Liver (tissue), 9 donors: Measurements from ENCODE around the gene PCF11. TPM values are rescaled to one million over a fixed set of nuclear protein-coding genes. Genes with fewer than 3 reads are reported as not detected.

Source experiments
- DNase-seq: peaks from one replicate; pipeline ENCODE4 v3.0.0-alpha.2; 2017; ENCODE audit warnings: low spot score
- H3K27ac ChIP-seq, 2 donors: one replicate each; pipeline ENCODE4 v1.7.0; 2013; ENCODE audit warnings: inconsistent platforms in 2 of 2, low read length in 2 of 2, control low read depth in 1 of 2, low read depth in 1 of 2, mild to moderate bottlenecking in 1 of 2
- H3K27me3 ChIP-seq, 4 donors: one replicate each; pipeline versions ENCODE4 v1.6.1 to v1.7.0; 2013; ENCODE audit warnings: low read length in 3 of 4, inconsistent platforms in 1 of 4, mild to moderate bottlenecking in 1 of 4, moderate library complexity in 1 of 4; ENCODE audit not compliant: control insufficient read depth in 4 of 4, insufficient read depth in 4 of 4
- H3K36me3 ChIP-seq, 4 donors: one replicate each; pipeline versions ENCODE4 v1.6.1 to v1.7.0; 2013; ENCODE audit warnings: low read length in 3 of 4, mild to moderate bottlenecking in 3 of 4, low read depth in 1 of 4, moderate library complexity in 1 of 4; ENCODE audit not compliant: control insufficient read depth in 4 of 4, insufficient read depth in 3 of 4
- H3K4me1 ChIP-seq, 4 donors: one replicate each; pipeline versions ENCODE4 v1.6.1 to v1.7.0; 2013; ENCODE audit warnings: low read length in 3 of 4, mild to moderate bottlenecking in 3 of 4, moderate library complexity in 1 of 4; ENCODE audit not compliant: control insufficient read depth in 4 of 4, insufficient read depth in 4 of 4
- H3K4me3 ChIP-seq, 3 donors: one replicate each; pipeline versions ENCODE4 v1.6.1 to v1.7.0; 2013; ENCODE audit warnings: low read length in 3 of 3, control low read depth in 1 of 3, low read depth in 1 of 3, mild to moderate bottlenecking in 1 of 3
- H3K9ac ChIP-seq, 2 donors: one replicate each; pipeline ENCODE4 v1.7.0; 2013; ENCODE audit warnings: low read length in 2 of 2, mild to moderate bottlenecking in 2 of 2, moderate library complexity in 2 of 2, control low read depth in 1 of 2, low read depth in 1 of 2
- H3K9me3 ChIP-seq, 4 donors: one replicate each; pipeline versions ENCODE4 v1.6.1 to v1.7.0; 2013; ENCODE audit warnings: low read length in 3 of 4; ENCODE audit not compliant: control insufficient read depth in 4 of 4
- EGR1 ChIP-seq, 2 donors: IDR thresholded peaks; 2 replicates each; pipeline ENCODE4 v1.6.1; 2016 to 2018; ENCODE audit warnings: antibody characterized with exemption in 2 of 2, low read depth in 2 of 2
- FOXA1 ChIP-seq: IDR thresholded peaks from 2 replicates; pipeline ENCODE4 v1.6.1; 2016; ENCODE audit warnings: antibody characterized with exemption
- FOXA2 ChIP-seq: IDR thresholded peaks from 2 replicates; pipeline ENCODE4 v1.6.1; 2016; ENCODE audit warnings: antibody characterized with exemption
- GABPA ChIP-seq, 2 donors: IDR thresholded peaks in 1 of 2; conservative IDR thresholded peaks in 1 of 2; 2 replicates each; pipeline ENCODE4 v1.6.1; 2016; ENCODE audit warnings: antibody characterized with exemption in 2 of 2, mild to moderate bottlenecking in 1 of 2, moderate library complexity in 1 of 2
- HNF4A ChIP-seq, 2 donors: conservative IDR thresholded peaks; 2 replicates each; pipeline ENCODE4 v1.6.1; 2016; ENCODE audit warnings: antibody characterized with exemption in 2 of 2, mild to moderate bottlenecking in 2 of 2
- HNF4G ChIP-seq: IDR thresholded peaks from 2 replicates; pipeline ENCODE4 v1.6.1; 2016; ENCODE audit warnings: antibody characterized with exemption
- JUND ChIP-seq, 2 donors: IDR thresholded peaks; 2 replicates each; pipeline ENCODE4 v1.6.1; 2016; ENCODE audit warnings: antibody characterized with exemption in 2 of 2
- NR2F2 ChIP-seq: IDR thresholded peaks from 2 replicates; pipeline ENCODE4 v1.6.1; 2016; ENCODE audit warnings: antibody characterized with exemption
- RAD21 ChIP-seq, 2 donors: IDR thresholded peaks; 2 replicates each; pipeline ENCODE4 v1.6.1; 2016; ENCODE audit warnings: antibody characterized with exemption in 2 of 2, mild to moderate bottlenecking in 2 of 2
- RXRA ChIP-seq, 2 donors: IDR thresholded peaks; 2 replicates each; pipeline ENCODE4 v1.6.1; 2017 to 2018; ENCODE audit warnings: antibody characterized with exemption in 2 of 2, mild to moderate bottlenecking in 1 of 2
- SP1 ChIP-seq: IDR thresholded peaks from 2 replicates; pipeline ENCODE4 v1.6.1; 2018; ENCODE audit warnings: antibody characterized with exemption, mild to moderate bottlenecking
- TAF1 ChIP-seq: conservative IDR thresholded peaks from 2 replicates; pipeline ENCODE4 v1.6.1; 2016; ENCODE audit warnings: antibody characterized with exemption, mild to moderate bottlenecking
- YY1 ChIP-seq: IDR thresholded peaks from 2 replicates; pipeline ENCODE4 v1.6.1; 2016; ENCODE audit warnings: antibody characterized with exemption, mild to moderate bottlenecking
- WGBS: extraction: QIAGEN DNeasy Blood & Tissue Kit; methylation state at CpG from one replicate; pipeline ENCODE4 v1.1.7; 2013; 5-methylcytosine and 5-hydroxymethylcytosine counted together
- polyA plus RNA-seq, 2 donors: library from polyadenylated mRNA; stranded (reverse) in 1 of 2; unstranded in 1 of 2; fragments of 200-250 nt in 1 of 2; fragments of >200 nt in 1 of 2; fragmentation: Nextera tagmentation in 1 of 2; extraction: Ambion mirVana in 1 of 2; gene quantifications; one replicate each; pipeline versions ENCODE4 v1.2.1 to v1.2.3, GENCODE V29; 2013 to 2015
- total RNA-seq, 2 donors: library from RNA; depleted of rRNA; stranded (reverse); fragments of >200 nt; gene quantifications; one replicate each; pipeline ENCODE4 v1.2.3, GENCODE V29; 2014
- TF ChIP-seq, protein P1 (sequence below): IDR thresholded peaks from 2 replicates; pipeline ENCODE4 v1.6.1; 2016; ENCODE audit warnings: antibody characterized with exemption
- TF ChIP-seq, protein P2 (sequence below): IDR thresholded peaks from 2 replicates; pipeline ENCODE4 v1.6.1; 2016; ENCODE audit warnings: antibody characterized with exemption
- TF ChIP-seq, protein P3 (sequence below): IDR thresholded peaks from 2 replicates; pipeline ENCODE4 v1.6.1; 2016; ENCODE audit warnings: antibody characterized with exemption
- TF ChIP-seq, protein P4 (sequence below): fragments of 150-350 bp; IDR thresholded peaks from 2 replicates; pipeline ENCODE4 v1.5.1; 2017; ENCODE audit warnings: improper control_type of control experiment, low read depth, low read length; ENCODE audit not compliant: missing input control
- TF ChIP-seq, protein P5 (sequence below): IDR thresholded peaks from 2 replicates; pipeline ENCODE4 v1.6.1; 2016; ENCODE audit warnings: antibody characterized with exemption, mild to moderate bottlenecking
- donor health status: healthy.
- donor health status: healthy.
- donor health status: healthy.
- donor health status: healthy.
- donor health status: healthy.

The PCF11 gene
- total and polyA plus RNA-seq, 4 donors: 5.9 to 39.7 (median 19.0) TPM

DNA sequence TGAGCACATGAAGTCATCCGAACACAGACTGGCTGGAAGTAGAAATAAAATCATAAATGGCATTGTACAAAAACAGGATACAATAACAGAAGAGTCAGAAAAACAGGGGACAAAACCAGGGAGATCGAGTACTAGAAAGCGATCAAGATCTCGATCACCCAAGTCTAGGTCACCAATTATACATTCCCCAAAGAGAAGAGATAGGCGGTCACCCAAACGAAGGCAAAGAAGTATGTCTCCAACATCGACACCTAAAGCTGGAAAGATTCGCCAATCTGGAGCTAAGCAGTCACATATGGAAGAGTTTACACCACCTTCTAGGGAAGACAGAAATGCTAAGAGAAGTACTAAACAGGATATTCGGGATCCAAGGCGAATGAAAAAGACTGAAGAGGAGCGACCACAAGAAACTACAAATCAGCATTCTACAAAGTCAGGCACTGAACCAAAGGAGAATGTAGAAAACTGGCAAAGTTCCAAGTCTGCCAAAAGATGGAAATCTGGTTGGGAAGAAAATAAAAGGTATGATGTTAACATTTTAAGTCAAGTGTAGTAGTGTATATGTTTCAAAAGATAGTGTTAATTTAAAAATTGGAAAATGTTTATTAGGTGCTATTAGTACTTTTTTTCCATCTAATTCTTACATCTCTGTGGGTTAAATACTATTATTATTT, 9.4 kb downstream of the PCF11 start:
- no peak for TF ChIP-seq EGR1 (IDR thresholded peaks at IDR 0.05; ENCODE audit: low read depth in 2 of 2)
- TF ChIP-seq RAD21 (IDR thresholded peaks at IDR 0.05): no peak
- TF ChIP-seq HNF4G: no peak
- no peak for TF ChIP-seq NR2F2
- no peak for TF ChIP-seq SP1
- TF ChIP-seq, protein P1, sequence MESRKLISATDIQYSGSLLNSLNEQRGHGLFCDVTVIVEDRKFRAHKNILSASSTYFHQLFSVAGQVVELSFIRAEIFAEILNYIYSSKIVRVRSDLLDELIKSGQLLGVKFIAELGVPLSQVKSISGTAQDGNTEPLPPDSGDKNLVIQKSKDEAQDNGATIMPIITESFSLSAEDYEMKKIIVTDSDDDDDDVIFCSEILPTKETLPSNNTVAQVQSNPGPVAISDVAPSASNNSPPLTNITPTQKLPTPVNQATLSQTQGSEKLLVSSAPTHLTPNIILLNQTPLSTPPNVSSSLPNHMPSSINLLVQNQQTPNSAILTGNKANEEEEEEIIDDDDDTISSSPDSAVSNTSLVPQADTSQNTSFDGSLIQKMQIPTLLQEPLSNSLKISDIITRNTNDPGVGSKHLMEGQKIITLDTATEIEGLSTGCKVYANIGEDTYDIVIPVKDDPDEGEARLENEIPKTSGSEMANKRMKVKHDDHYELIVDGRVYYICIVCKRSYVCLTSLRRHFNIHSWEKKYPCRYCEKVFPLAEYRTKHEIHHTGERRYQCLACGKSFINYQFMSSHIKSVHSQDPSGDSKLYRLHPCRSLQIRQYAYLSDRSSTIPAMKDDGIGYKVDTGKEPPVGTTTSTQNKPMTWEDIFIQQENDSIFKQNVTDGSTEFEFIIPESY: no peak
- no peak for TF ChIP-seq RXRA (IDR thresholded peaks at IDR 0.05)
- no peak for TF ChIP-seq FOXA2
- no peak for TF ChIP-seq TAF1
- TF ChIP-seq, protein P2, sequence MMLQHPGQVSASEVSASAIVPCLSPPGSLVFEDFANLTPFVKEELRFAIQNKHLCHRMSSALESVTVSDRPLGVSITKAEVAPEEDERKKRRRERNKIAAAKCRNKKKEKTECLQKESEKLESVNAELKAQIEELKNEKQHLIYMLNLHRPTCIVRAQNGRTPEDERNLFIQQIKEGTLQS: no peak
- no peak for TF ChIP-seq FOXA1
- TF ChIP-seq HNF4A (conservative IDR thresholded peaks at IDR 0.05): no peak
- TF ChIP-seq JUND (IDR thresholded peaks at IDR 0.05): no peak
- TF ChIP-seq GABPA (IDR thresholded peaks at IDR 0.05 in 1 of 2, conservative IDR thresholded peaks at IDR 0.05 in 1 of 2): no peak
- TF ChIP-seq, protein P3, sequence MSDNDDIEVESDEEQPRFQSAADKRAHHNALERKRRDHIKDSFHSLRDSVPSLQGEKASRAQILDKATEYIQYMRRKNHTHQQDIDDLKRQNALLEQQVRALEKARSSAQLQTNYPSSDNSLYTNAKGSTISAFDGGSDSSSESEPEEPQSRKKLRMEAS: no peak
- TF ChIP-seq YY1: no peak
- TF ChIP-seq, protein P4, sequence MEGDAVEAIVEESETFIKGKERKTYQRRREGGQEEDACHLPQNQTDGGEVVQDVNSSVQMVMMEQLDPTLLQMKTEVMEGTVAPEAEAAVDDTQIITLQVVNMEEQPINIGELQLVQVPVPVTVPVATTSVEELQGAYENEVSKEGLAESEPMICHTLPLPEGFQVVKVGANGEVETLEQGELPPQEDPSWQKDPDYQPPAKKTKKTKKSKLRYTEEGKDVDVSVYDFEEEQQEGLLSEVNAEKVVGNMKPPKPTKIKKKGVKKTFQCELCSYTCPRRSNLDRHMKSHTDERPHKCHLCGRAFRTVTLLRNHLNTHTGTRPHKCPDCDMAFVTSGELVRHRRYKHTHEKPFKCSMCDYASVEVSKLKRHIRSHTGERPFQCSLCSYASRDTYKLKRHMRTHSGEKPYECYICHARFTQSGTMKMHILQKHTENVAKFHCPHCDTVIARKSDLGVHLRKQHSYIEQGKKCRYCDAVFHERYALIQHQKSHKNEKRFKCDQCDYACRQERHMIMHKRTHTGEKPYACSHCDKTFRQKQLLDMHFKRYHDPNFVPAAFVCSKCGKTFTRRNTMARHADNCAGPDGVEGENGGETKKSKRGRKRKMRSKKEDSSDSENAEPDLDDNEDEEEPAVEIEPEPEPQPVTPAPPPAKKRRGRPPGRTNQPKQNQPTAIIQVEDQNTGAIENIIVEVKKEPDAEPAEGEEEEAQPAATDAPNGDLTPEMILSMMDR: no peak
- TF ChIP-seq, protein P5, sequence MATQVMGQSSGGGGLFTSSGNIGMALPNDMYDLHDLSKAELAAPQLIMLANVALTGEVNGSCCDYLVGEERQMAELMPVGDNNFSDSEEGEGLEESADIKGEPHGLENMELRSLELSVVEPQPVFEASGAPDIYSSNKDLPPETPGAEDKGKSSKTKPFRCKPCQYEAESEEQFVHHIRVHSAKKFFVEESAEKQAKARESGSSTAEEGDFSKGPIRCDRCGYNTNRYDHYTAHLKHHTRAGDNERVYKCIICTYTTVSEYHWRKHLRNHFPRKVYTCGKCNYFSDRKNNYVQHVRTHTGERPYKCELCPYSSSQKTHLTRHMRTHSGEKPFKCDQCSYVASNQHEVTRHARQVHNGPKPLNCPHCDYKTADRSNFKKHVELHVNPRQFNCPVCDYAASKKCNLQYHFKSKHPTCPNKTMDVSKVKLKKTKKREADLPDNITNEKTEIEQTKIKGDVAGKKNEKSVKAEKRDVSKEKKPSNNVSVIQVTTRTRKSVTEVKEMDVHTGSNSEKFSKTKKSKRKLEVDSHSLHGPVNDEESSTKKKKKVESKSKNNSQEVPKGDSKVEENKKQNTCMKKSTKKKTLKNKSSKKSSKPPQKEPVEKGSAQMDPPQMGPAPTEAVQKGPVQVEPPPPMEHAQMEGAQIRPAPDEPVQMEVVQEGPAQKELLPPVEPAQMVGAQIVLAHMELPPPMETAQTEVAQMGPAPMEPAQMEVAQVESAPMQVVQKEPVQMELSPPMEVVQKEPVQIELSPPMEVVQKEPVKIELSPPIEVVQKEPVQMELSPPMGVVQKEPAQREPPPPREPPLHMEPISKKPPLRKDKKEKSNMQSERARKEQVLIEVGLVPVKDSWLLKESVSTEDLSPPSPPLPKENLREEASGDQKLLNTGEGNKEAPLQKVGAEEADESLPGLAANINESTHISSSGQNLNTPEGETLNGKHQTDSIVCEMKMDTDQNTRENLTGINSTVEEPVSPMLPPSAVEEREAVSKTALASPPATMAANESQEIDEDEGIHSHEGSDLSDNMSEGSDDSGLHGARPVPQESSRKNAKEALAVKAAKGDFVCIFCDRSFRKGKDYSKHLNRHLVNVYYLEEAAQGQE: no peak
- 95% methylated on average over 11 of the region's 11 CpGs for WGBS
- peaks cover 7 to 26% (median 17%) of the 10 kb centered on the region in 4 donors for H3K4me1 ChIP-seq
- peaks cover 18 to 52% (median 33%) of the 10 kb centered on the region in 4 donors for H3K36me3 ChIP-seq
- no peaks in the 10 kb centered on the region for H3K27me3 ChIP-seq
- no peak overlapping the region for H3K27ac ChIP-seq
- no peak for DNase-seq
- H3K4me3 ChIP-seq: no peak overlapping the region
- no peak overlapping the region for H3K9ac ChIP-seq
- no peaks in the 10 kb centered on the region for H3K9me3 ChIP-seq
